ENCODE data around the gene SLC11A1.

DNA sequence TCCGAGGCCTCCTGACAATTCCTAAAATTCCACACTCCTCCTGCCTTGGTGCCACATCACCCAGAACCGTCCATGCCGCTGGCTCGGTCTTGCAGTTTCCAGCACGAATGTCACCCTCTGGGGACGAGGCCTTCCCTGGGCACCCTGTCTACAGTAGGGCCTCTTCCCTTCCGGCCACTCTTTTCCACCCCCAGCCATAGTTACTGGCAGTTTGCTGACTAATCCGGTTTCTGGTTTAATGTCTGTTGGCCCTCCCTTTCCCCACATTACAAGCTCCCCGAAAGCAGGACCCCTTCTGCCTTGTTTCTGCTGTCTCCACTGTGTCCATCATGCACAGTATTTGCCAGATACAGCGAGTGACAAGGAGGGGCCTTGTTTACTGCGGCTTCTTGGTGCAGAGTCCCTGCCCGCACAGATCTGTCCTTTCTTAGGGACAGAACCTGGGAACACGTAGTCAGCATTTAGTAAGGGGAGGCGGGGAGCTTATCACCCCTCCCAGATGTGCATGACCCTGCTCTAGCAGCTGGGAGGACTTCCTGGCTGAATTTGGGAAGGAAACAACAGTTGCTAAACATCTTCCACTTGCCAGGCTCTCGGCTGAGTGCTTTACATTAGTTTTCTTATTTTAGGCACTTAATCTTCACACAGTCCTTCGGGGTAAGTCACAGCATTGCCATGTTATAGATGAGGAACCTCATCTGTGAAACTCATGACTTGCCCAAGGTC, 49.0 kb upstream of the SLC11A1 start:
- TF ChIP-seq CTCF (conservative IDR thresholded peaks at IDR 0.05; ENCODE audit: low read depth, low read length) (no peak), EZH2 (IDR thresholded peaks at IDR 0.05; ENCODE audit: low read length, unreplicated experiment) (no peak)

Measured in PC-3 (cell line).